HepG2 (cell line): ENCODE measurements around the gene CHRD. TPM values are rescaled to one million over a fixed set of nuclear protein-coding genes. Genes with fewer than 3 reads are reported as not detected.

Experiments
- CREB1 ChIP-seq, 2 experiments: fragments of 450-650 bp in 1 of 2; IDR thresholded peaks; 2 replicates each; pipeline ENCODE4 v1.6.1; 2016 to 2017; ENCODE audit warnings: control low read depth in 1 of 2, mild to moderate bottlenecking in 1 of 2, missing compliant biosample characterization in 1 of 2, missing genetic modification characterization in 1 of 2
- DNMT3B ChIP-seq: conservative IDR thresholded peaks from 2 replicates; pipeline ENCODE4 v1.6.1; 2016; ENCODE audit warnings: missing biosample characterization, control low read depth
- DRAP1 ChIP-seq: IDR thresholded peaks from 2 replicates; pipeline ENCODE4 v1.6.1; 2016; ENCODE audit warnings: missing genetic modification reagents, missing compliant biosample characterization
- ESRRA ChIP-seq: sonication (generic); formaldehyde crosslinking; IDR thresholded peaks from 2 replicates; pipeline ENCODE4 v1.5.1; 2020; ENCODE audit warnings: mild to moderate bottlenecking, low read depth, missing genetic modification reagents
- MTERF4 ChIP-seq: sonication (generic); formaldehyde crosslinking; IDR thresholded peaks from 2 replicates; pipeline ENCODE4 v1.8.0; 2023; ENCODE audit warnings: mild to moderate bottlenecking, missing genetic modification reagents
- PBX3 ChIP-seq: sonication (generic); formaldehyde crosslinking; IDR thresholded peaks from 2 replicates; pipeline ENCODE4 v1.8.1; 2023; ENCODE audit warnings: missing genetic modification reagents, inconsistent platforms, borderline replicate concordance
- SMAD9 ChIP-seq: sonication (generic); formaldehyde crosslinking; IDR thresholded peaks from 2 replicates; pipeline ENCODE4 v1.5.1; 2020; ENCODE audit warnings: mild to moderate bottlenecking, missing genetic modification reagents
- SSRP1 ChIP-seq: IDR thresholded peaks from 2 replicates; pipeline ENCODE4 v1.6.1; 2016; ENCODE audit warnings: control low read depth
- TEAD3 ChIP-seq: optimal IDR thresholded peaks from 2 replicates; pipeline ENCODE3; 2016; ENCODE audit warnings: borderline replicate concordance
- U2AF1 ChIP-seq: fragments of 200-400 bp; formaldehyde crosslinking; optimal IDR thresholded peaks from 2 replicates; pipeline ENCODE3; 2017; ENCODE audit warnings: mild to moderate bottlenecking, low read depth, low read length
- XRCC5 ChIP-seq: fragments of 200-400 bp; formaldehyde crosslinking; optimal IDR thresholded peaks from 2 replicates; pipeline ENCODE3; 2017; ENCODE audit warnings: mild to moderate bottlenecking, low read length
- ZBTB20 ChIP-seq: sonication (generic); formaldehyde crosslinking; IDR thresholded peaks from 2 replicates; pipeline ENCODE4 v1.8.1; 2023; ENCODE audit warnings: missing genetic modification reagents, low read depth, mild to moderate bottlenecking, borderline replicate concordance
- ZBTB39 ChIP-seq: sonication (generic); formaldehyde crosslinking; IDR thresholded peaks from 2 replicates; pipeline ENCODE4 v1.5.0; 2020; ENCODE audit warnings: missing genetic modification reagents
- ZBTB42 ChIP-seq: sonication (generic); formaldehyde crosslinking; IDR thresholded peaks from 2 replicates; pipeline ENCODE4 v1.5.0; 2020; ENCODE audit warnings: mild to moderate bottlenecking, missing genetic modification reagents
- ZNF24 ChIP-seq: fragments of 450-650 bp; IDR thresholded peaks from 2 replicates; pipeline ENCODE4 v1.6.1; 2017; ENCODE audit warnings: antibody characterized with exemption, mild to moderate bottlenecking
- ZNF407 ChIP-seq: sonication (generic); formaldehyde crosslinking; IDR thresholded peaks from one replicate; pipeline ENCODE4 v1.5.1; 2020; ENCODE audit warnings: mild to moderate bottlenecking, missing genetic modification reagents; ENCODE audit errors: not compliant biosample characterization
- ZNF619 ChIP-seq: sonication (generic); formaldehyde crosslinking; IDR thresholded peaks from 2 replicates; pipeline ENCODE4 v1.4.0; 2020; ENCODE audit warnings: mild to moderate bottlenecking, missing genetic modification reagents
- polyA plus RNA-seq, 8 experiments: library from polyadenylated mRNA; depleted of rRNA in 3 of 8; stranded (reverse) in 7 of 8; unstranded in 1 of 8; fragments of >200 nt; fragmentation: Illumina TruSeq in 4 of 8; extraction: Trizol in 4 of 8; gene quantifications; 2 replicates each; pipeline versions ENCODE4 v1.2.1 to v1.2.3, GENCODE V29; 2011 to 2016; ENCODE audit warnings: low read depth in 4 of 8, missing spikeins in 1 of 8, mixed read lengths in 1 of 8; ENCODE audit not compliant: insufficient read depth in 1 of 8
- total RNA-seq, 5 experiments: library from RNA; depleted of rRNA; stranded (reverse); fragments of >200 nt; fragmentation: Illumina TruSeq; extraction: Trizol; gene quantifications; 2 replicates each; pipeline ENCODE4 v1.2.3, GENCODE V29; 2016; ENCODE audit warnings: low read depth in 1 of 5

CHRD gene
- total and polyA plus RNA-seq, 2 of the 13 experiments (the other 11 are each of a cell fraction or from before 2014, with no cell fraction given) = 22.2 to 35.2 TPM

GRCh38 chr3:184354121-184354728 is 25.6 kb upstream of the CHRD start (continued):
- TF ChIP-seq ZBTB20 = no peak
- no peak for TF ChIP-seq DNMT3B (CRISPR knock-in tag)
- TF ChIP-seq XRCC5 = peak; percentile 49
- TF ChIP-seq U2AF1 = no peak
- no peak for TF ChIP-seq SMAD9 (CRISPR knock-in tag)
- TF ChIP-seq PBX3 (CRISPR knock-in tag) = no peak
- TF ChIP-seq ESRRA (CRISPR knock-in tag) = no peak
- no peak for TF ChIP-seq ZBTB42 (CRISPR knock-in tag)
- TF ChIP-seq CREB1 (IDR thresholded peaks at IDR 0.05) = no peak
- TF ChIP-seq CREB1 (CRISPR knock-in tag; IDR thresholded peaks at IDR 0.05) = no peak
- no peak for TF ChIP-seq ZNF24
- no peak for TF ChIP-seq MTERF4 (CRISPR knock-in tag)
- no peak for TF ChIP-seq TEAD3 (CRISPR knock-in tag)
- peak; percentile 22 for TF ChIP-seq ZNF407 (CRISPR knock-in tag)
- no peak for TF ChIP-seq DRAP1 (CRISPR knock-in tag)
- TF ChIP-seq ZNF619 (CRISPR knock-in tag) = no peak
- no peak for TF ChIP-seq ZBTB39 (CRISPR knock-in tag)
- no peak for TF ChIP-seq SSRP1 (CRISPR knock-in tag)
